ENCODE results near the gene CFAP299.
"Not testable (repeated sequence)": the region's sequence is repeated elsewhere in the genome, so short reads cannot be mapped to it uniquely, and the experiment has no call there.

The CFAP299 gene

DNA sequence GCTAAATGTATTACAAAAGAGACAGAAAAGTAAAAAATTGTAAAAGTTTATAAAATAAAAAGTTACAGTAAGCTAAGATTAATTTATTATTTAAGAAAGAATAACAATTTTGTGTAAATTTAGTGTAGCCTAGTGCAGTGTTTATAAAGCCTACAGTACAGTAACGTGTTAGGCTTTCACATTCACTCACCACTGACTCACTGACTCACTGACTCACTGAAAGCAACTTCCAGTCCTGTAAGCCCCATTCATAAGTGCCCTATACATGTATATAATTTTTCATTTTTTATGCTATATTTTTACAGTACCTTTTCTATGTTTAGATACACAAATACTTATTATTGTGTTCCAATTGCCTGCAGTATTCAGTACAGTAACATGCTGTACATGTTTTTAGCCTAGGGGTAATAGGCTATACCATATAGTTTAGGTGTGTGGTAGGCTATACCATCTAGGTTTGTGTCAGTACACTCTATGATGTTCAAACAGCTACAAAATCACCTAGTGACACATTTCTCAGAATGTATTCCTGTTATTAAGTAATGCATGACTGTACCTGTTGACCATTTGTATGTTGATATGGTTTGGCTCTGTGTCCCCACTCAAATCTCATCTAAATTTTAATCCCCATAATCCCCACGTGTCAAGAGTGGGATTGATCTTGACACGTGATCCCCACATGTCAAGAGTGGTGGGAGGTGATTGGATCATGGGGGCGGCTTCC, 57.9 kb downstream of the CFAP299 start:
- DNase-seq, result no peak

GRCh38 chr4:80393970-80394250, 58.4 kb downstream of the CFAP299 start:
- no peak for DNase-seq

DNA sequence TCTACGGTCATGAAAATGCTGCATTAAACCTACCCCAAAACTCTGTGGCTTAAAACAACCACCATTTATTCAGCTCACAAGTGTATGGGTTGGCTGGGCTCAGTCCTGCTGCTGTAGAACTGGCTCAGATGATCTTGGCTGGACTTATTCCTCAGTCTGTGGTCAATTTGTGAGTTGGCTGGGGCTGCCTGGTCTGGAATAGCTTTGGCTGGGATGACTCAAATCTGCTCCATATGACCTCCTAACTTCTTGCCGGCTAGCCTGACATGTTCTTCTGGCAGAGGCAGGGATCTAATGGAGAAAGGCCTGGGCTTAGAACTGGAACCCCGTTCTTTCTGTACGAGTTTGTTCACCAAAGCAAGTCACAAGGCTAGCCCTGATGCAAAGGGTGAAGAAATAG, 71.7 kb downstream of the CFAP299 start:
- no peak for DNase-seq

DNA sequence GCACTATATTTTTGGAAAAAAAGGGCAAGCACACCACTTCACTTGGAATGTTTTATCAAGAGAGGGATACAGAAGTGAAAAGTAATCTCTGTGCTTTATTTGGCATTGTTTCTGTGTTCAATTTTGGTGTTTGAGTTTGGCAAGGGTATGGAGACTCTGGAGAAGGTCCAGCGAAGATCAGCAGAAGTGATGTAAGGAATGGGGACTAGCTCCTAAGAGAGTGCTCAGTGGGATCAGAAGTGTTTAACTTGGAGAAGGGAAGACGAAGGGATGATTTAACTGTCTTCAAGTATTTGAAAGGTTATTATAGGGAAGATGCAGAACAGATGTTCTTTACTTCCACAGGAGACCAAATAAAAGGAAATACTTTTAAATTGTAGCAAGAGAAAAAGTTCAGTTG, 74.3 kb downstream of the CFAP299 start:
- no peak for DNase-seq

DNA sequence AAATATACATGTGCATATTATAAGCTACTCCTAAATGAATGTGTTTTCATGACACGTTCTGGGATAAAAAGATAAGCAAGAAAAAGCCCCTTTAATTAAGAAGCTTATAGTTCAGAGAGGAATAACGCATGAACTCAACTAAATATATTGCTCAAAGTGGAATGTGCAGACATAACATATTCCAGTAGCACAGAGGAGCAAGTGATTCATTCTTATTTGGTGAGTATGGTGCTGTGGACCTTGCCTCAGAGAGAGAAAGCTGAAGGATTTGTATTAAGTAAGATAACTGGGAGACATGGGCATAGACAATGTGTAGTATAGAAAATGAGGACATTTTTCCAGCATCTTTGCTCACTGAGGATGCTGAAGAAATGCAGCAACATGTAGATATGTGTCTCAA, 76.8 kb downstream of the CFAP299 start:
- no peak for DNase-seq

GRCh38 chr4:80413086-80413485, 77.6 kb downstream of the CFAP299 start:
- no peak for DNase-seq

- DNase-seq, result no peak
Observed at GRCh38 chr4:80417019-80417418, 81.5 kb downstream of the CFAP299 start.

- no peak for DNase-seq
Observed at GRCh38 chr4:80419946-80420345, 84.4 kb downstream of the CFAP299 start.

- no peak for DNase-seq
Observed at GRCh38 chr4:80420638-80421037, 85.1 kb downstream of the CFAP299 start.

- no peak for DNase-seq
Observed at GRCh38 chr4:80422727-80423404, 87.3 kb downstream of the CFAP299 start.

- no peak for DNase-seq
Observed at GRCh38 chr4:80423553-80424224, 88.2 kb downstream of the CFAP299 start.

DNA sequence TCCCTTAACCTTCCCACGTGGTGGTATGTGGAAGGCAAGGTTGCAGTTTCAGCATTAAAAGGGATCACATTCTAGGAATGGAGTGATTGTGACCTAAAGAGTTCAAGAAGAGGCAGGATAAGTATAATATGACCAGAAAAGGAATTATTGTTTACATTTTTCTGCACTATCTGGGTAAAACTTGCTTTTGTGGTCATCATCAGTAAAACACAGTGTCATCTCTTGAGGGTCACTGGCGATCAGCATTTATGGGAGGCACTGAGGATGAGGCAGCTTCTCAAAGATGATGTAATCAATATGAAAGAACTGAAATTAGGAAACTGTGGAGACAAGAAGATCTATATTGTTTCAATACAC, 88.7 kb downstream of the CFAP299 start:
- DNase-seq, result no peak

GRCh38 chr4:80425124-80426100, 89.9 kb downstream of the CFAP299 start:
- no peak for DNase-seq

DNA sequence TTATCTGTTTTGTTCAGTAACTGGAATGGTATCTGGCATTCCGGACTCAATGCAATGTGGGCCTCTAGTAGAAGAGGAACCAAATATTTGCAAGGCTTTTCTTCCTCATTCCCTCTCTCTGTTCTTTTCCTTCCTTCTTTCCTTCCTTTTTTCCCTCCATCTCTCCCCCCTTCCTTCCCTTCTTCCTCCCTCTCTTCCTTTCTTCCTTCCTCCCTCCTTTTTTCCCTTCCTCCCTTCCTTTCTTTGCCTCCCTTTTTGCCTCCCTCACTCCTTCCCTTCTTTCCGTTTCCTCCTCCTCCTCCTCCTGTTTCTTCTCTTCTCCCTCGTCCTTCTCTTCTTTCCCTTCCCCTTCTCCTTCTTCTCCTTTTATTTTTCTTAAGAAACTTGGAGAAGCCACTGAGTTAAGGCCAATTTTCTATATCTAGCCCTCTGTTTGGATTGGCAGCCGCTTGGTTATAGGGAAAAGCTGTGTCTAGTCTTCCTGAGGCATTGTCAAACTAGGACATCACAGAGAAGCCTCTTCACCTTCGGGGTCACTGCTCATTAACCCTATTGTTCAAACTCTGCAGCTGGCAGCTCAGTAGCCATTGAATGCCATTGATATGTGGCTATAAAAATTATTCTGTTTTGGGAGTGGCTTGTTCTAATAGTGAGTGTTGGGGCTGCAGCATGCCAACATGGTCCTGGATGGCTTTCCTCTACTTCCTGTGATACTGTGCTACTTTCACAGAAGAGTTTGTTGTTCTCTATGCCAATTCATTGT, 95.9 kb downstream of the CFAP299 start:
- no peak for DNase-seq

DNA sequence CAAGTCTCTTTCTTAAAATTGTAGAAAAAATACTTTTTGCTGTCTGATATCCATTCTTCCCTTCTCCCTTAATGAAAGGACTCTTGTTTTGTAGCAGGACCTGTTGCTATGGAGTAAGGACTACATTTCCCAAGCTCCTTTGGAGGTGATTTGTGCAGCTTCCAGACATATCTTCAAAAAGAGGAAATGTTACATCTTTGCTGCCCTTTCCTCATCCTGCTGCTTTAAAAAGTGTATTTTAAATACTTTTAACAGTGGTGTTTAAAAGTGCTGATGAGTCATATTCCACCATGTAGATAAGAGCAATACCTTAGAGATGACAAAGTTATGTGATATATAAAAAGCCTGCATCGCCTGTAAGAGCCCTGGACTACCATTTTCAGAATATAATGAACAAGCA, 98.7 kb downstream of the CFAP299 start:
- DNase-seq, result no peak

DNA sequence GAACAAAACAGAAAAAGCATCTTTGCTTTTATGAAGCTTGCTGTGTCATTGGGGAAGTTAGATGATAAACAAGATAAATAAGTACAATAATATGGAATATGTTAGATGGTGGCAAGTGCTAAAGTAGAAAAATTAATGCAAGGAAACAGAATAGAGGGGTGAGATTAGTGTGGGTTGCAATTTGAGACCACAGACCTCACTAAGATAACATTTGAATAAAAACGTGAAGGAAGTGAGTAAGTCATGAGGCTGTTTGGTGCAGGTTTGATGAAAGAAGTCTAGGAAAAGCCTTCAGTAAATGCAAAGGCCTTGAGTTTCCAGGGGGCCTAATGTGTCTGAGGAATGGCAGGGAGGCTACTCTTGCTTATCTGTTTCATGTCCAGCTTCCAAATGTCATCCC, 102.5 kb downstream of the CFAP299 start:
- DNase-seq, result no peak

- not testable (repeated sequence) for DNase-seq
Observed at GRCh38 chr4:80439294-80440061, 103.9 kb downstream of the CFAP299 start.

- DNase-seq, result no peak
Observed at GRCh38 chr4:80446248-80446647, 110.7 kb downstream of the CFAP299 start.

DNA sequence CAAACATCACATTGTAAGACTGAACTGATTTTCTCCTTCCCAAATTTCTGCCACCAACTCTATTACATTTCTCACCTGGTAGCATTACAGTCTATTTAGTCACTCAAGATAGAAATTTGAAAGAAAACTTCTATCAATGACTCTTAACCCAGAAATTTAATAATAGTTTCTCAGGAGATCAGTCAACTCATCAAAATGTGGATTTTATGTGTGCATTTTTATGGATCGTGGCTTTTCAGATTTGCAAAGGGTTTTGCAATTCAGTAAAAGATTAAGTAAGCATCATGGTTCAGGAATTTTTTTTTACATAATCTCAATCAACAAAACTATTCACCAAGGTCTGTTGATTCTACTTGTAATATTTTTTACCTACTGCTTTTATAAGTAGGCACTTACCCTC, 111.1 kb downstream of the CFAP299 start:
- DNase-seq, result no peak

DNA sequence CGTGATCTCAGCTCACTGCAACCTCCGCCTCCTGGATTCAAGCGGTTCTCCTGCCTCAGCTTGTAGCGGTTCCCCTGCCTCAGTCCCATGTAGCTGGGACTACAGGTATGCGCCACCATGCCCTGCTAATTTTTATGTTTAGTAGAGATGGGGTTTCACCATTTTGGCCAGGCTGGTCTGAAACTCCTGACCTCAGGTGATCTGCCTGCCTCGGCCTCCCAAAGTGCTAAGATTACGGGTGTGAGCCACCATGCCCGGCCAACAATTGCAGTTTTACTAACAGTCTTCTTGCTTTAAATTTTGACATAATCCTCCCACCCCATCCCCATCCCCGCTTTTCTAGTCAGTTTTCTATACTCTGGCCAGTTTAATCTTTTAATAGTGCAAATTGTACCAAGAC, 112.0 kb downstream of the CFAP299 start:
- DNase-seq, result no peak

- no peak for DNase-seq
Observed at GRCh38 chr4:80448056-80448455, 112.5 kb downstream of the CFAP299 start.

GRCh38 chr4:80452055-80452454, 116.5 kb downstream of the CFAP299 start:
- DNase-seq, result no peak
